SK-N-SH treated with all-trans-retinoic acid at 6 μM for 48 hours (cell line): ENCODE results near the gene HEYL.

Experiments used
- BACH2 ChIP-seq: fragments of 250-450 bp; sonication (Bioruptor Pico); IDR thresholded peaks from 2 replicates; pipeline ENCODE4 v1.9.0; 2021; ENCODE audit warnings: mild to moderate bottlenecking, borderline replicate concordance
- PATZ1 ChIP-seq: fragments of 250-450 bp; sonication (Bioruptor Pico); IDR thresholded peaks from 2 replicates; pipeline ENCODE4 v1.8.0; 2020; ENCODE audit warnings: mild to moderate bottlenecking, moderate library complexity, borderline replicate concordance
- TOX ChIP-seq: fragments of 250-450 bp; sonication (Bioruptor Pico); IDR thresholded peaks from 2 replicates; pipeline ENCODE4 v1.8.0; 2021; ENCODE audit warnings: mild to moderate bottlenecking, moderate library complexity, borderline replicate concordance
- ZFP3 ChIP-seq: fragments of 250-450 bp; sonication (Bioruptor Pico); IDR thresholded peaks from 2 replicates; pipeline ENCODE4 v1.5.0; 2020; ENCODE audit warnings: mild to moderate bottlenecking, moderate library complexity
- ZNF8 ChIP-seq: fragments of 450-650 bp; formaldehyde crosslinking; IDR thresholded peaks from 2 replicates; pipeline ENCODE4 v1.5.0; 2020; ENCODE audit warnings: mild to moderate bottlenecking, moderate library complexity

- no peak for TF ChIP-seq TOX (CRISPR knock-in tag)
- no peak for TF ChIP-seq BACH2 (CRISPR knock-in tag)
- TF ChIP-seq PATZ1 (CRISPR knock-in tag), result no peak
- no peak for TF ChIP-seq ZFP3 (CRISPR knock-in tag)
- TF ChIP-seq ZNF8 (CRISPR knock-in tag), result no peak
Observed at GRCh38 chr1:39593386-39593785, 46.1 kb downstream of the HEYL start.
